Left ventricle myocardium inferior (tissue), 1 donor: ENCODE results near the gene GTF3C5. TPM values are rescaled to one million over a fixed set of nuclear protein-coding genes. Genes with fewer than 3 reads are reported as not detected.

ENCODE experiments used
- DNase-seq: peaks from one replicate; pipeline ENCODE4 v3.0.0-alpha.2; 2020
- H3K27ac ChIP-seq: fragments of 200-600 bp; replicated peaks from 2 replicates; pipeline ENCODE4 v1.8.0; 2021
- H3K27me3 ChIP-seq: fragments of 200-600 bp; 2 replicates; pipeline ENCODE4 v1.8.0; 2021; ENCODE audit warnings: low read depth
- H3K36me3 ChIP-seq: fragments of 200-600 bp; 2 replicates; pipeline ENCODE4 v1.8.0; 2021
- H3K4me1 ChIP-seq: fragments of 200-600 bp; 2 replicates; pipeline ENCODE4 v1.8.0; 2021
- H3K4me3 ChIP-seq: fragments of 200-600 bp; 2 replicates; pipeline ENCODE4 v1.8.0; 2021; ENCODE audit warnings: mild to moderate bottlenecking, moderate library complexity
- H3K9me3 ChIP-seq: fragments of 200-600 bp; replicated peaks from 2 replicates; pipeline ENCODE4 v1.8.0; 2021
- intact Hi-C: fragments of 100-400 bp; cut with micrococcal nuclease; formaldehyde crosslinking; loops from one replicate; pipeline ENCODE4 v1.11.0; 2022
- total RNA-seq: library from RNA; stranded (reverse); fragmentation: NEBNext Ultra II Directional; extraction: Animal tissue kit (Norgen Biotek cat#: 25700); gene quantifications from one replicate; pipeline ENCODE4 v1.2.1, GENCODE V29; 2021
- TF ChIP-seq, protein P1 (sequence below): fragments of 200-600 bp; IDR thresholded peaks from 2 replicates; pipeline ENCODE4 v1.8.0; 2021; ENCODE audit warnings: antibody characterized with exemption, mild to moderate bottlenecking, borderline replicate concordance
- donor health status: DM: no; HTN: yes; CAD: no; lungs with severe emphysema.

The GTF3C5 gene
- total RNA-seq, 1 donor from 2014 or later, result 36.0 TPM

GRCh38 chr9:133044125-133044524 is 13.3 kb downstream of the GTF3C5 start:
- TF ChIP-seq, protein P1, sequence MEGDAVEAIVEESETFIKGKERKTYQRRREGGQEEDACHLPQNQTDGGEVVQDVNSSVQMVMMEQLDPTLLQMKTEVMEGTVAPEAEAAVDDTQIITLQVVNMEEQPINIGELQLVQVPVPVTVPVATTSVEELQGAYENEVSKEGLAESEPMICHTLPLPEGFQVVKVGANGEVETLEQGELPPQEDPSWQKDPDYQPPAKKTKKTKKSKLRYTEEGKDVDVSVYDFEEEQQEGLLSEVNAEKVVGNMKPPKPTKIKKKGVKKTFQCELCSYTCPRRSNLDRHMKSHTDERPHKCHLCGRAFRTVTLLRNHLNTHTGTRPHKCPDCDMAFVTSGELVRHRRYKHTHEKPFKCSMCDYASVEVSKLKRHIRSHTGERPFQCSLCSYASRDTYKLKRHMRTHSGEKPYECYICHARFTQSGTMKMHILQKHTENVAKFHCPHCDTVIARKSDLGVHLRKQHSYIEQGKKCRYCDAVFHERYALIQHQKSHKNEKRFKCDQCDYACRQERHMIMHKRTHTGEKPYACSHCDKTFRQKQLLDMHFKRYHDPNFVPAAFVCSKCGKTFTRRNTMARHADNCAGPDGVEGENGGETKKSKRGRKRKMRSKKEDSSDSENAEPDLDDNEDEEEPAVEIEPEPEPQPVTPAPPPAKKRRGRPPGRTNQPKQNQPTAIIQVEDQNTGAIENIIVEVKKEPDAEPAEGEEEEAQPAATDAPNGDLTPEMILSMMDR, result no peak
- Histone ChIP-seq H3K27ac (no peak overlapping the region), H3K9me3 (no peaks in the 10 kb centered on the region), H3K4me1 (no peaks in the 10 kb centered on the region), H3K36me3 (peaks cover 75% of the 10 kb centered on the region), H3K4me3 (no peak overlapping the region), H3K27me3 (no peaks in the 10 kb centered on the region)
- intact Hi-C loops, result no loop called here
- DNase-seq, result no peak

- H3K4me3 ChIP-seq, result no peak overlapping the region
- no peaks in the 10 kb centered on the region for H3K27me3 ChIP-seq
- DNase-seq, result no peak
- no peak overlapping the region for H3K27ac ChIP-seq
- TF ChIP-seq, protein P1, result no peak
- H3K9me3 ChIP-seq, result no peaks in the 10 kb centered on the region
- H3K4me1 ChIP-seq, result no peaks in the 10 kb centered on the region
- intact Hi-C loops, result no loop called here
- peaks cover 80% of the 10 kb centered on the region for H3K36me3 ChIP-seq
These were observed 13.9 kb downstream of the GTF3C5 start for GRCh38 chr9:133044661-133045060.

DNA sequence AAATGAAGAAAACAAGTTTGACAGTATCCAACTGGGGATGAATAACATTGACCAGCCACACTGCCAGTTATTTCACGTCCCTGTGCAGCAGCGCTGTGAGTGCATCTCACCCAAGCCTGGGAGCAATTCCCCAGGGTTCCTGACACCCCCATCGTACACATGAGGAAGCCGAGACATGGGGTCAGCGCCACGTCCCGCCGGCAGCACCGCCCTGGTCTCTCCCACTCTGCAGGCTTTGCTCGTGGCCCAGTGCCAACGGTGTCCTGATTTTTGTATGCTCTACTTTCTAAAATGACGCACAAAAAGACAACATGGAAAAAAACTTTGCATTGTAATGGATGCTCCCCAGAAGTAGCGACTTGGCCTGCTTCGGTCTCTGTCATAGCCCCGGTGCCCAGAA is 14.3 kb downstream of the GTF3C5 start:
- Histone ChIP-seq H3K36me3 (peaks cover 85% of the 10 kb centered on the region), H3K4me1 (no peaks in the 10 kb centered on the region), H3K27me3 (no peaks in the 10 kb centered on the region), H3K27ac (no peak overlapping the region), H3K9me3 (no peaks in the 10 kb centered on the region), H3K4me3 (no peak overlapping the region)
- no peak for DNase-seq
- intact Hi-C loops, result no loop called here
- TF ChIP-seq, protein P1, result no peak

GRCh38 chr9:133046196-133046899 is 15.6 kb downstream of the GTF3C5 start:
- Histone ChIP-seq H3K27me3 (no peaks in the 10 kb centered on the region), H3K9me3 (no peaks in the 10 kb centered on the region), H3K27ac (no peak overlapping the region), H3K4me3 (no peak overlapping the region), H3K4me1 (no peaks in the 10 kb centered on the region), H3K36me3 (peaks cover 97% of the 10 kb centered on the region)
- no peak for DNase-seq
- TF ChIP-seq, protein P1, result no peak
- intact Hi-C loops, result no loop called here

- Histone ChIP-seq H3K27ac (no peak overlapping the region), H3K36me3 (peaks cover 100% of the 10 kb centered on the region), H3K4me3 (no peak overlapping the region), H3K27me3 (no peaks in the 10 kb centered on the region), H3K9me3 (no peaks in the 10 kb centered on the region), H3K4me1 (no peaks in the 10 kb centered on the region)
- DNase-seq, result no peak
- TF ChIP-seq, protein P1, result no peak
- intact Hi-C loops, result no loop called here
These were observed 16.1 kb downstream of the GTF3C5 start for GRCh38 chr9:133046900-133047295.
